ENCODE measurements around the gene JSRP1. TPM values are rescaled to one million over a fixed set of nuclear protein-coding genes. Genes with fewer than 3 reads are reported as not detected.

JSRP1 gene
- total and polyA plus RNA-seq, 10 of the 15 experiments (the other 5 are each of a cell fraction or from before 2014, with no cell fraction given) = 0.41 to 0.91 (median 0.49) TPM; not detected in 7

DNA sequence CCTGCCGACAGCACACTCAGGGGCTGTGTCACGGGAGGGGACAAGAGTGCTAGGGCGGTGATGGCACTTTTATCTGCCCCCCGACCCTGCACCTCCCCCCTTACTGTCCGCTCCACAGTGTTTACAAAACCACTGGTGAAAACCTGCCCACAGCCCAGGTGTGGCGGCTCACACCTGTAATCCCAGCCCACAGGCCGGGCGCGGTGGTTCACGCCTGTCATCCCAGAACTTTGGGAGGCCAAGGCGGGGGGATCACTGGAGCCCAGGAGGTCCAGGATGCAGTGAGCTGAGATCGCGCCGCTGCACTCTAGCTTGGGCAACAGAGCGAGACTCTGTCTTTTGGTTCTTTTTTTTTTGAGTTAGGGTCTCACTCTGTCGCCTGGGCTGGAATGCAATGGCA lies 39.9 kb upstream of the JSRP1 start (continued):
- TF ChIP-seq, protein P1, sequence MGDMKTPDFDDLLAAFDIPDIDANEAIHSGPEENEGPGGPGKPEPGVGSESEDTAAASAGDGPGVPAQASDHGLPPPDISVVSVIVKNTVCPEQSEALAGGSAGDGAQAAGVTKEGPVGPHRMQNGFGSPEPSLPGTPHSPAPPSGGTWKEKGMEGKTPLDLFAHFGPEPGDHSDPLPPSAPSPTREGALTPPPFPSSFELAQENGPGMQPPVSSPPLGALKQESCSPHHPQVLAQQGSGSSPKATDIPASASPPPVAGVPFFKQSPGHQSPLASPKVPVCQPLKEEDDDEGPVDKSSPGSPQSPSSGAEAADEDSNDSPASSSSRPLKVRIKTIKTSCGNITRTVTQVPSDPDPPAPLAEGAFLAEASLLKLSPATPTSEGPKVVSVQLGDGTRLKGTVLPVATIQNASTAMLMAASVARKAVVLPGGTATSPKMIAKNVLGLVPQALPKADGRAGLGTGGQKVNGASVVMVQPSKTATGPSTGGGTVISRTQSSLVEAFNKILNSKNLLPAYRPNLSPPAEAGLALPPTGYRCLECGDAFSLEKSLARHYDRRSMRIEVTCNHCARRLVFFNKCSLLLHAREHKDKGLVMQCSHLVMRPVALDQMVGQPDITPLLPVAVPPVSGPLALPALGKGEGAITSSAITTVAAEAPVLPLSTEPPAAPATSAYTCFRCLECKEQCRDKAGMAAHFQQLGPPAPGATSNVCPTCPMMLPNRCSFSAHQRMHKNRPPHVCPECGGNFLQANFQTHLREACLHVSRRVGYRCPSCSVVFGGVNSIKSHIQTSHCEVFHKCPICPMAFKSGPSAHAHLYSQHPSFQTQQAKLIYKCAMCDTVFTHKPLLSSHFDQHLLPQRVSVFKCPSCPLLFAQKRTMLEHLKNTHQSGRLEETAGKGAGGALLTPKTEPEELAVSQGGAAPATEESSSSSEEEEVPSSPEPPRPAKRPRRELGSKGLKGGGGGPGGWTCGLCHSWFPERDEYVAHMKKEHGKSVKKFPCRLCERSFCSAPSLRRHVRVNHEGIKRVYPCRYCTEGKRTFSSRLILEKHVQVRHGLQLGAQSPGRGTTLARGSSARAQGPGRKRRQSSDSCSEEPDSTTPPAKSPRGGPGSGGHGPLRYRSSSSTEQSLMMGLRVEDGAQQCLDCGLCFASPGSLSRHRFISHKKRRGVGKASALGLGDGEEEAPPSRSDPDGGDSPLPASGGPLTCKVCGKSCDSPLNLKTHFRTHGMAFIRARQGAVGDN (IDR thresholded peaks at IDR 0.05) = no peak
- TF ChIP-seq TAF1 (IDR thresholded peaks at IDR 0.05; ENCODE audit: borderline replicate concordance, low read depth, low read length) (no peak), ZBTB4 (CRISPR knock-in tag; IDR thresholded peaks at IDR 0.05) (no peak), HDAC2 (IDR thresholded peaks at IDR 0.05) (no peak), EGR1 (IDR thresholded peaks at IDR 0.05; ENCODE audit: borderline replicate concordance in 1 of 2, low read depth in 2 of 2, low read length in 2 of 2) (no peak), MEF2B (IDR thresholded peaks at IDR 0.05; ENCODE audit: partially characterized antibody, poor library complexity, severe bottlenecking) (no peak), SIX5 (IDR thresholded peaks at IDR 0.05; ENCODE audit: low read depth, low read length, severe bottlenecking) (no peak), CREB1 (IDR thresholded peaks at IDR 0.05; ENCODE audit: low read depth) (no peak), POLR2AphosphoS5 (IDR thresholded peaks at IDR 0.05; ENCODE audit: low read length) (no peak)
- TF ChIP-seq, protein P2, sequence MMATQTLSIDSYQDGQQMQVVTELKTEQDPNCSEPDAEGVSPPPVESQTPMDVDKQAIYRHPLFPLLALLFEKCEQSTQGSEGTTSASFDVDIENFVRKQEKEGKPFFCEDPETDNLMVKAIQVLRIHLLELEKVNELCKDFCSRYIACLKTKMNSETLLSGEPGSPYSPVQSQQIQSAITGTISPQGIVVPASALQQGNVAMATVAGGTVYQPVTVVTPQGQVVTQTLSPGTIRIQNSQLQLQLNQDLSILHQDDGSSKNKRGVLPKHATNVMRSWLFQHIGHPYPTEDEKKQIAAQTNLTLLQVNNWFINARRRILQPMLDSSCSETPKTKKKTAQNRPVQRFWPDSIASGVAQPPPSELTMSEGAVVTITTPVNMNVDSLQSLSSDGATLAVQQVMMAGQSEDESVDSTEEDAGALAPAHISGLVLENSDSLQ (IDR thresholded peaks at IDR 0.05) = no peak

Data from GM12878 (cell line).